HepG2 (cell line): ENCODE results near the gene SYNC. TPM values are rescaled to one million over a fixed set of nuclear protein-coding genes. Genes with fewer than 3 reads are reported as not detected.

ENCODE experiments used
- ATAC-seq: fragments of 200-7000 bp; cut with Tn5 transposase; 3 replicates; pipeline ENCODE4 v1.9.1; 2020; ENCODE audit warnings: mild to moderate bottlenecking, moderate library complexity
- BruUV-seq: library from RNA; stranded (reverse); fragments of 400-500 nt; replicated peaks from 2 replicates; lab custom pipeline; 2021; lab: Mats Ljungman, UMichigan
- CTCF ChIA-PET: fragments of 300-600 bp; formaldehyde crosslinking; extraction: SDS; loops from one replicate; lab custom pipeline; 2021; ENCODE audit warnings: low total read pairs, inconsistent platforms, low intra/inter-chr PET ratio; lab: Yijun Ruan, JAX
- POLR2A ChIA-PET: fragments of 350-600 bp; sonication (Branson Sonifier 250); formaldehyde crosslinking; loops from one replicate; lab custom pipeline; 2020; ENCODE audit warnings: antibody characterized with exemption, inconsistent platforms; lab: Yijun Ruan, JAX
- DNase-seq: peaks from one replicate; pipeline ENCODE4 v3.0.0-alpha.2; 2015; ENCODE audit warnings: low spot score
- FAIRE-seq: peaks from 3 replicates; lab custom pipeline; 2011; peaks lifted over from hg19 to GRCh38; lab: Jason Lieb, UNC
- H2AFZ ChIP-seq: one replicate; pipeline ENCODE4 v1.6.1; 2011; ENCODE audit warnings: low read length, inconsistent platforms
- H3K27ac ChIP-seq: fragments of 300-600 bp; 3 replicates; pipeline ENCODE4 v1.8.0; 2011; ENCODE audit warnings: mixed run types, mild to moderate bottlenecking, mixed read lengths, low read length, inconsistent platforms; ENCODE audit not compliant: insufficient read depth; ENCODE audit errors: extremely low read length
- H3K27me3 ChIP-seq, 2 experiments: fragments of 200-600 bp in 1 of 2; 2 replicates in 1 of 2; 3 replicates in 1 of 2; pipeline versions ENCODE4 v1.6.0 to v1.8.0; 2011; ENCODE audit warnings: low read length in 2 of 2, mild to moderate bottlenecking in 2 of 2, moderate library complexity in 2 of 2, inconsistent platforms in 1 of 2; ENCODE audit not compliant: insufficient read depth in 2 of 2, control insufficient read depth in 1 of 2
- H3K36me3 ChIP-seq, 2 experiments: fragments of 200-600 bp in 1 of 2; replicated peaks in 1 of 2; 2 replicates in 1 of 2; 3 replicates in 1 of 2; pipeline versions ENCODE4 v1.5.1 to v1.8.0; 2011; ENCODE audit warnings: low read length in 2 of 2, inconsistent platforms in 1 of 2; ENCODE audit not compliant: insufficient read depth in 2 of 2, control insufficient read depth in 1 of 2
- H3K4me1 ChIP-seq: 2 replicates; pipeline ENCODE4 v1.5.1; 2012; ENCODE audit warnings: low read length, inconsistent platforms; ENCODE audit not compliant: insufficient read depth
- H3K4me2 ChIP-seq: 2 replicates; pipeline ENCODE4 v1.6.0; 2011; ENCODE audit warnings: low read depth, low read length, inconsistent platforms
- H3K4me3 ChIP-seq, 3 experiments: fragments of 200-600 bp in 1 of 3; sonication (generic), shearing (Covaris generic) in 1 of 3; replicated peaks in 1 of 3; 2 replicates each; pipeline ENCODE4 v1.5.1; 2011 to 2016; ENCODE audit warnings: low read length in 3 of 3, inconsistent platforms in 2 of 3, low read depth in 2 of 3, mild to moderate bottlenecking in 2 of 3, control low read depth in 1 of 3, mixed read lengths in 1 of 3; ENCODE audit not compliant: insufficient read depth in 1 of 3
- H3K79me2 ChIP-seq: one replicate; pipeline ENCODE4 v1.6.1; 2011; ENCODE audit warnings: low read length, inconsistent platforms; ENCODE audit not compliant: insufficient read depth
- H3K9ac ChIP-seq: 2 replicates; pipeline ENCODE4 v1.6.0; 2011; ENCODE audit warnings: mild to moderate bottlenecking, low read depth, low read length, inconsistent platforms; ENCODE audit not compliant: insufficient read depth
- H3K9me3 ChIP-seq: 2 replicates; pipeline ENCODE4 v1.5.1; 2012; ENCODE audit warnings: mild to moderate bottlenecking, low read length
- H4K20me1 ChIP-seq: 2 replicates; pipeline ENCODE4 v1.6.0; 2011; ENCODE audit warnings: inconsistent platforms, mild to moderate bottlenecking, low read length, moderate library complexity; ENCODE audit not compliant: insufficient read depth
- EEA1 ChIP-seq: sonication (generic); formaldehyde crosslinking; IDR thresholded peaks from 2 replicates; pipeline ENCODE4 v1.5.1; 2020; ENCODE audit warnings: mild to moderate bottlenecking, missing genetic modification reagents, borderline replicate concordance
- POLR2G ChIP-seq: fragments of 200-400 bp; formaldehyde crosslinking; IDR thresholded peaks from 2 replicates; pipeline ENCODE4 v1.6.1; 2018; ENCODE audit warnings: mild to moderate bottlenecking, low read depth, low read length, moderate library complexity
- SALL1 ChIP-seq: sonication (generic); formaldehyde crosslinking; IDR thresholded peaks from 2 replicates; pipeline ENCODE4 v1.8.0; 2022; ENCODE audit warnings: mild to moderate bottlenecking, missing genetic modification reagents
- SALL2 ChIP-seq: sonication (generic); formaldehyde crosslinking; IDR thresholded peaks from 2 replicates; pipeline ENCODE4 v1.8.1; 2023; ENCODE audit warnings: mild to moderate bottlenecking, missing genetic modification reagents, inconsistent platforms
- SAP130 ChIP-seq: IDR thresholded peaks from 2 replicates; pipeline ENCODE4 v1.6.1; 2016; ENCODE audit warnings: low read depth
- SMAD1 ChIP-seq: sonication (generic); formaldehyde crosslinking; IDR thresholded peaks from 2 replicates; pipeline ENCODE4 v1.4.0; 2020; ENCODE audit warnings: missing genetic modification reagents, low read depth, mild to moderate bottlenecking, borderline replicate concordance
- STAG1 ChIP-seq: sonication (generic); formaldehyde crosslinking; IDR thresholded peaks from 2 replicates; pipeline ENCODE4 v1.4.0; 2020; ENCODE audit warnings: missing genetic modification reagents
- ZFP37 ChIP-seq: sonication (generic); formaldehyde crosslinking; IDR thresholded peaks from 2 replicates; pipeline ENCODE4 v1.4.0; 2020; ENCODE audit warnings: missing genetic modification reagents, borderline replicate concordance
- ZMYM3 ChIP-seq: sonication (generic); formaldehyde crosslinking; IDR thresholded peaks from 2 replicates; pipeline ENCODE4 v1.5.1; 2020; ENCODE audit warnings: mild to moderate bottlenecking, missing genetic modification reagents
- ZNF17 ChIP-seq: sonication (generic); formaldehyde crosslinking; IDR thresholded peaks from 2 replicates; pipeline ENCODE4 v1.5.0; 2020; ENCODE audit warnings: mild to moderate bottlenecking, missing genetic modification reagents
- ZNF292 ChIP-seq: sonication (generic); formaldehyde crosslinking; IDR thresholded peaks from 2 replicates; pipeline ENCODE4 v1.8.1; 2022; ENCODE audit warnings: mild to moderate bottlenecking, low read depth, missing genetic modification reagents, borderline replicate concordance
- ZNF460 ChIP-seq: sonication (generic); formaldehyde crosslinking; IDR thresholded peaks from 2 replicates; pipeline ENCODE4 v1.5.1; 2020; ENCODE audit warnings: missing genetic modification reagents, mild to moderate bottlenecking, borderline replicate concordance
- ZNF484 ChIP-seq: sonication (generic); formaldehyde crosslinking; IDR thresholded peaks from 2 replicates; pipeline ENCODE4 v1.5.1; 2020; ENCODE audit warnings: mild to moderate bottlenecking, low read depth, missing genetic modification reagents, borderline replicate concordance
- WGBS: methylation state at CpG from one replicate; pipeline ENCODE4 v1.1.6; 2017; ENCODE audit warnings: low lambda C conversion rate; 5-methylcytosine and 5-hydroxymethylcytosine counted together
- in situ Hi-C: cut with HindIII; loops from 2 replicates; pipeline ENCODE4 v1.10.0; 2017; ENCODE audit warnings: low pct_unique_long_range_greater_than_20kb; ENCODE audit not compliant: extremely low pct_ligation_motif_present
- intact Hi-C: fragments of 100-400 bp; cut with micrococcal nuclease; formaldehyde crosslinking; loops from one replicate; pipeline ENCODE4 v1.10.0; 2022; ENCODE audit not compliant: unreplicated experiment
- polyA plus RNA-seq, 8 experiments: library from polyadenylated mRNA; depleted of rRNA in 3 of 8; stranded (reverse) in 7 of 8; unstranded in 1 of 8; fragments of >200 nt; fragmentation: Illumina TruSeq in 4 of 8; extraction: Trizol in 4 of 8; gene quantifications; 2 replicates each; pipeline versions ENCODE4 v1.2.1 to v1.2.3, GENCODE V29; 2011 to 2016; ENCODE audit warnings: low read depth in 4 of 8, missing spikeins in 1 of 8, mixed read lengths in 1 of 8; ENCODE audit not compliant: insufficient read depth in 1 of 8
- total RNA-seq, 5 experiments: library from RNA; depleted of rRNA; stranded (reverse); fragments of >200 nt; fragmentation: Illumina TruSeq; extraction: Trizol; gene quantifications; 2 replicates each; pipeline ENCODE4 v1.2.3, GENCODE V29; 2016; ENCODE audit warnings: low read depth in 1 of 5
- TF ChIP-seq, protein P1 (sequence below): sonication (generic); formaldehyde crosslinking; IDR thresholded peaks from 2 replicates; pipeline ENCODE4 v1.5.0; 2020; ENCODE audit warnings: mild to moderate bottlenecking, missing genetic modification reagents
- TF ChIP-seq, protein P2 (sequence below): sonication (generic); formaldehyde crosslinking; IDR thresholded peaks from 2 replicates; pipeline ENCODE4 v1.5.0; 2020; ENCODE audit warnings: missing genetic modification reagents

The SYNC gene
- total and polyA plus RNA-seq, 2 of the 13 experiments (the other 11 are each of a cell fraction or from before 2014, with no cell fraction given), result 2.4 to 5.4 TPM

DNA sequence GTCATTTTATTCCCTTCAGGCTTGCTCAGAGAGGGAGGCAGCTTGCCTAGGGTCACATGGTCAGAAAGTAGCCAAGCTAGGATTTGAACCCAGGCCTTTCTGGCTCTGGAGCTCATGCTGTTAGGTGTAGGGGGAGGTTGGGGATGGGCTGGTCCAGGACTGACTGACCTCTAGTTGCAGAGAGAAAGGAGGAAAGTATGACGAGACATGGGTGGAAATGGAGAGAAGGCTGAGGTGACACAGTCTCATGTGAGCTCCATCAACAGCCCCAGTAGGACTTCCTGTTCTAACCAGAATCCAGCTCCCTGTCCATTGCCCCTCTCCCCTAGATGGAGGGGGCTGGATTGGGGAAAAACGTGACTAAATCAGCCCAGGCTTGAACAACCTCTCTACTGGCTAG is 15.5 kb upstream of the SYNC start:
- Histone ChIP-seq H3K36me3 (no peaks in the 10 kb centered on the region), H3K27ac (no peak overlapping the region)
- CTCF ChIA-PET, result no interaction called here
- TF ChIP-seq SAP130 (CRISPR knock-in tag), result peak; percentile 43; the same call in 1 of the 2 replicates
- TF ChIP-seq ZNF484 (CRISPR knock-in tag), result no peak
- TF ChIP-seq ZNF292 (CRISPR knock-in tag), result 0 out of 2 replicates have a peak, but pooled peaks have one; percentile 18
- TF ChIP-seq SMAD1 (CRISPR knock-in tag), result 0 out of 2 replicates have a peak, but pooled peaks have one; percentile 37
- 0 out of 2 replicates have a peak, but pooled peaks have one; percentile 14 for TF ChIP-seq ZMYM3 (CRISPR knock-in tag)
- TF ChIP-seq SALL1, result peak; percentile 6; the same call in 1 of the 2 replicates
- no peak for TF ChIP-seq STAG1
- TF ChIP-seq, all 625 proteins: peak for 5
- Histone ChIP-seq H3K4me1 (peaks cover 86% of the 10 kb centered on the region), H3K27me3 (no peaks in the 10 kb centered on the region), H3K9me3 (no peaks in the 10 kb centered on the region), H3K4me2 (peak overlapping the region; percentile 88), H4K20me1 (no peaks in the 10 kb centered on the region), H2AFZ (peak overlapping the region; percentile 67), H3K79me2 (no peaks in the 10 kb centered on the region), H3K4me3 (peak overlapping the region; percentile 25 to 66 (median 37)), H3K9ac (peak overlapping the region; percentile 30; the same call in 1 of the 2 replicates)
- no TSS peak for BruUV-seq
- POLR2A ChIA-PET, result interaction anchor here (1.0 to 2.3 kb wide), 6 partner anchors 11 to 41 kb away, joined by 3 to 9 read pairs (median 4); no protein-coding TSS in a partner anchor
- DNase-seq (no peak), FAIRE-seq (no peak), ATAC-seq (no peak)
- 4% methylated on average over 2 of the region's 2 CpGs for WGBS
- in situ Hi-C loops (no loop called here), intact Hi-C loops (loop anchor here (5.0 to 10.0 kb wide), 2 partner anchors 44 to 157 kb away; partner anchors contain the start of gene FNDC5)

DNA sequence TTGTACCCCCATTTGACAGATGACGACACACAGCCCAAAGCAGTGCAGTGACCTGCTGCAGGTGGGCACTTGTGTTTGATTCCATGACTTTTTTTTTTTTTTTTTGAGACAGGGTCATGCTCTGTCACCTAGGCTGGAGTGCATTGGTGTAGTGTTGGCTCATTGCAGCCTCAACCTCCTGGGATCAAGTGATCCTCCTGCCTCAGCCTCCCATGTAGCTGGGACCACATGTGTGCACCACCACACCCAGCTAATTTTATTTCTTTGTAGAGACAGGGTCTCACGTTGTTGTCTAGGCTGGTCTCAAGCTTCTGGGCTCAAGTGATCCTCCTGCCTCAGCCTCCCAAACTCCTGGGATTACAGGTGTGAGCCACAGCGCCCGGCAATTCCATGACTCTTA is 14.9 kb upstream of the SYNC start:
- H3K27me3 ChIP-seq, result no peaks in the 10 kb centered on the region
- CTCF ChIA-PET, result no interaction called here
- ATAC-seq, result no peak
- TF ChIP-seq ZNF460 (CRISPR knock-in tag) (peak; percentile 69; the same call in 1 of the 2 replicates), ZNF484 (CRISPR knock-in tag) (no peak), ZFP37 (CRISPR knock-in tag) (no peak), EEA1 (CRISPR knock-in tag) (no peak), ZNF17 (CRISPR knock-in tag) (no peak), POLR2G (no peak), SALL2 (CRISPR knock-in tag) (0 out of 2 replicates have a peak, but pooled peaks have one; percentile 4)
- TF ChIP-seq, protein P1, sequence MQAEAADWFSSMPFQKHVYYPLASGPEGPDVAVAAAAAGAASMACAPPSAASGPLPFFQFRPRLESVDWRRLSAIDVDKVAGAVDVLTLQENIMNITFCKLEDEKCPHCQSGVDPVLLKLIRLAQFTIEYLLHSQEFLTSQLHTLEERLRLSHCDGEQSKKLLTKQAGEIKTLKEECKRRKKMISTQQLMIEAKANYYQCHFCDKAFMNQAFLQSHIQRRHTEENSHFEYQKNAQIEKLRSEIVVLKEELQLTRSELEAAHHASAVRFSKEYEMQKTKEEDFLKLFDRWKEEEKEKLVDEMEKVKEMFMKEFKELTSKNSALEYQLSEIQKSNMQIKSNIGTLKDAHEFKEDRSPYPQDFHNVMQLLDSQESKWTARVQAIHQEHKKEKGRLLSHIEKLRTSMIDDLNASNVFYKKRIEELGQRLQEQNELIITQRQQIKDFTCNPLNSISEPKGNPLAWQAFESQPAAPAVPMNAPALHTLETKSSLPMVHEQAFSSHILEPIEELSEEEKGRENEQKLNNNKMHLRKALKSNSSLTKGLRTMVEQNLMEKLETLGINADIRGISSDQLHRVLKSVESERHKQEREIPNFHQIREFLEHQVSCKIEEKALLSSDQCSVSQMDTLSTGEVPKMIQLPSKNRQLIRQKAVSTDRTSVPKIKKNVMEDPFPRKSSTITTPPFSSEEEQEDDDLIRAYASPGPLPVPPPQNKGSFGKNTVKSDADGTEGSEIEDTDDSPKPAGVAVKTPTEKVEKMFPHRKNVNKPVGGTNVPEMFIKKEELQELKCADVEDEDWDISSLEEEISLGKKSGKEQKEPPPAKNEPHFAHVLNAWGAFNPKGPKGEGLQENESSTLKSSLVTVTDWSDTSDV (CRISPR knock-in tag), result no peak
- TF ChIP-seq, protein P2, sequence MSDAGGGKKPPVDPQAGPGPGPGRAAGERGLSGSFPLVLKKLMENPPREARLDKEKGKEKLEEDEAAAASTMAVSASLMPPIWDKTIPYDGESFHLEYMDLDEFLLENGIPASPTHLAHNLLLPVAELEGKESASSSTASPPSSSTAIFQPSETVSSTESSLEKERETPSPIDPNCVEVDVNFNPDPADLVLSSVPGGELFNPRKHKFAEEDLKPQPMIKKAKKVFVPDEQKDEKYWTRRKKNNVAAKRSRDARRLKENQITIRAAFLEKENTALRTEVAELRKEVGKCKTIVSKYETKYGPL (CRISPR knock-in tag), result no peak

More for the DNA sequence above, 14.9 kb upstream of the SYNC start:
- H3K79me2 ChIP-seq, result no peaks in the 10 kb centered on the region
- 14% methylated on average over 4 of the region's 4 CpGs for WGBS
- POLR2A ChIA-PET, result interaction anchor here (0.7 to 2.3 kb wide), 9 partner anchors 11 to 41 kb away, joined by 3 to 9 read pairs (median 4); no protein-coding TSS in a partner anchor
- H3K4me2 ChIP-seq, result peak overlapping the region; percentile 88
- H3K27ac ChIP-seq, result no peak overlapping the region
- in situ Hi-C loops, result no loop called here
- H4K20me1 ChIP-seq, result no peaks in the 10 kb centered on the region
- H2AFZ ChIP-seq, result no peak overlapping the region
- H3K4me3 ChIP-seq, result peak overlapping the region; percentile 25 to 66 (median 37); a peak in 5 of 6 replicates
- no peaks in the 10 kb centered on the region for H3K9me3 ChIP-seq
- H3K4me1 ChIP-seq, result peaks cover 91% of the 10 kb centered on the region
- intact Hi-C loops, result loop anchor here (5.0 to 10.0 kb wide), 2 partner anchors 45 to 157 kb away; partner anchors contain the start of gene FNDC5
- FAIRE-seq, result no peak
- no peak overlapping the region for H3K9ac ChIP-seq
- no peaks in the 10 kb centered on the region for H3K36me3 ChIP-seq
- DNase-seq, result no peak
- no TSS peak for BruUV-seq
